Midbrain (tissue), 1 donor: ENCODE data around the gene DDX1.

Source experiments
- DNase-seq: peaks from one replicate; lab custom pipeline; 2025; lab: John Stamatoyannopoulos, UW

DDX1 gene

GRCh38 chr2:15664273-15665066 lies 72.8 kb downstream of the DDX1 start:
- DNase-seq, result no peak

GRCh38 chr2:15665067-15665942 lies 73.6 kb downstream of the DDX1 start:
- DNase-seq, result no peak

- DNase-seq, result no peak
These were observed 74.3 kb downstream of the DDX1 start for GRCh38 chr2:15665943-15666460.

GRCh38 chr2:15666861-15667808 lies 75.5 kb downstream of the DDX1 start:
- no peak for DNase-seq

- DNase-seq, result no peak
These were observed 76.3 kb downstream of the DDX1 start for GRCh38 chr2:15667809-15668556.

- no peak for DNase-seq
These were observed 77.1 kb downstream of the DDX1 start for GRCh38 chr2:15668611-15669305.

GRCh38 chr2:15669375-15669910 lies 77.8 kb downstream of the DDX1 start:
- DNase-seq, result no peak

- DNase-seq, result no peak
These were observed 78.8 kb downstream of the DDX1 start for GRCh38 chr2:15670469-15670868.

- DNase-seq, result no peak
These were observed 79.3 kb downstream of the DDX1 start for GRCh38 chr2:15670981-15671380.

- no peak for DNase-seq
These were observed 79.7 kb downstream of the DDX1 start for GRCh38 chr2:15671409-15671808.

- DNase-seq, result no peak
These were observed 80.5 kb downstream of the DDX1 start for GRCh38 chr2:15671842-15672815.

- DNase-seq, result no peak
These were observed 81.6 kb downstream of the DDX1 start for GRCh38 chr2:15672961-15673918.

GRCh38 chr2:15673919-15674636 lies 82.4 kb downstream of the DDX1 start:
- DNase-seq, result no peak

- no peak for DNase-seq
These were observed 83.2 kb downstream of the DDX1 start for GRCh38 chr2:15674637-15675455.

GRCh38 chr2:15675456-15676195 lies 84.0 kb downstream of the DDX1 start:
- no peak for DNase-seq
